ENCODE results near the gene C18orf32. TPM values are rescaled to one million over a fixed set of nuclear protein-coding genes. Genes with fewer than 3 reads are reported as not detected.

C18orf32 gene
- total and polyA plus RNA-seq, 2 donors (not counting 3 experiments of a cell fraction or from before 2014, with no cell fraction given), result 20.4 to 27.4 TPM

GRCh38 chr18:49503931-49504330 is 16.9 kb upstream of the C18orf32 start:
- no peaks in the 10 kb centered on the region for H3K4me1 ChIP-seq (ENCODE audit: control insufficient read depth, extremely low read depth, insufficient read depth, low read length)
- DNase-seq (ENCODE audit: low read depth, low spot score), result no peak
- no peaks in the 10 kb centered on the region for H3K36me3 ChIP-seq (ENCODE audit: control insufficient read depth in 2 of 2, extremely low read depth in 1 of 2, insufficient read depth in 2 of 2, low read length in 2 of 2)
- no peak for TF ChIP-seq GATA2 (IDR thresholded peaks at IDR 0.05; ENCODE audit: insufficient read depth, insufficient read length, low read depth, low read length)
- TF ChIP-seq MAX (IDR thresholded peaks at IDR 0.05; ENCODE audit: insufficient read depth, insufficient read length), result no peak
- TF ChIP-seq POLR2A (IDR thresholded peaks at IDR 0.05; ENCODE audit: low read depth, low read length), result no peak
- TF ChIP-seq FOS (IDR thresholded peaks at IDR 0.05; ENCODE audit: borderline replicate concordance, insufficient read depth, low read length), result no peak
- no peak for TF ChIP-seq EZH2 (IDR thresholded peaks at IDR 0.05; ENCODE audit: borderline replicate concordance, low read depth, low read length, severe bottlenecking)
- no peak for TF ChIP-seq JUN (IDR thresholded peaks at IDR 0.05; ENCODE audit: borderline replicate concordance, insufficient read depth, insufficient read length, low read depth)
- no peak for TF ChIP-seq POLR2AphosphoS5 (IDR thresholded peaks at IDR 0.05; ENCODE audit: insufficient read depth, low read depth, low read length)
- TF ChIP-seq MYC (IDR thresholded peaks at IDR 0.05; ENCODE audit: low read depth, low read length), result no peak
- H3K9ac ChIP-seq (replicated peaks; ENCODE audit: extremely low read depth, insufficient read depth, low read length), result no peak overlapping the region
- dilution Hi-C loops (cut with MboI; ENCODE audit: extremely low pct_ligation_motif_present, low sequenced_read_pairs) (loop anchor here (25.0 kb wide), 1 partner anchor 358 kb away; no protein-coding TSS in a partner anchor), intact Hi-C loops (cut with micrococcal nuclease) (no loop called here)
- H3K79me2 ChIP-seq (ENCODE audit: control insufficient read depth, insufficient read depth, low read length), result no peaks in the 10 kb centered on the region
- no peak overlapping the region for H2AFZ ChIP-seq (ENCODE audit: low read depth, low read length)
- H3K27ac ChIP-seq (ENCODE audit: insufficient read depth, low read depth, low read length), result no peak overlapping the region
- H3K27me3 ChIP-seq (ENCODE audit: control insufficient read depth in 2 of 2, insufficient read depth in 2 of 2, low read length in 2 of 2), result peaks cover 4% of the 10 kb centered on the region in 2 experiments
- ChIA-PET POLR2A (no interaction called here), CTCF (interaction anchor here (0.8 to 2.3 kb wide), 2 partner anchors 355 to 356 kb away, joined by 4 to 5 read pairs; no protein-coding TSS in a partner anchor)
- H3K4me2 ChIP-seq (ENCODE audit: insufficient read depth, low read length), result no peak overlapping the region
- H3K4me3 ChIP-seq (replicated peaks in 1 of 3; ENCODE audit: insufficient read depth in 1 of 3, low read depth in 1 of 3, low read length in 3 of 3), result no peak overlapping the region
- FAIRE-seq, result no peak
- no TSS peak for BruUV-seq (replicated peaks)
- H3K9me1 ChIP-seq (replicated peaks; ENCODE audit: control insufficient read depth, extremely low read depth, insufficient read depth, low read length), result no peaks in the 10 kb centered on the region
- no peaks in the 10 kb centered on the region for H3K9me3 ChIP-seq (replicated peaks; ENCODE audit: control insufficient read depth, insufficient read depth, low read length)
- no peaks in the 10 kb centered on the region for H4K20me1 ChIP-seq (replicated peaks; ENCODE audit: control insufficient read depth, extremely low read depth, insufficient read depth, low read length)

All from endothelial cell of umbilical vein (primary cell).